ENCODE measurements around the gene NUDCD3.

The NUDCD3 gene

GRCh38 chr7:44380831-44381493 lies 109.5 kb downstream of the NUDCD3 start:
- no peak for DNase-seq

GRCh38 chr7:44380189-44380830 lies 110.1 kb downstream of the NUDCD3 start:
- DNase-seq, result no peak

DNA sequence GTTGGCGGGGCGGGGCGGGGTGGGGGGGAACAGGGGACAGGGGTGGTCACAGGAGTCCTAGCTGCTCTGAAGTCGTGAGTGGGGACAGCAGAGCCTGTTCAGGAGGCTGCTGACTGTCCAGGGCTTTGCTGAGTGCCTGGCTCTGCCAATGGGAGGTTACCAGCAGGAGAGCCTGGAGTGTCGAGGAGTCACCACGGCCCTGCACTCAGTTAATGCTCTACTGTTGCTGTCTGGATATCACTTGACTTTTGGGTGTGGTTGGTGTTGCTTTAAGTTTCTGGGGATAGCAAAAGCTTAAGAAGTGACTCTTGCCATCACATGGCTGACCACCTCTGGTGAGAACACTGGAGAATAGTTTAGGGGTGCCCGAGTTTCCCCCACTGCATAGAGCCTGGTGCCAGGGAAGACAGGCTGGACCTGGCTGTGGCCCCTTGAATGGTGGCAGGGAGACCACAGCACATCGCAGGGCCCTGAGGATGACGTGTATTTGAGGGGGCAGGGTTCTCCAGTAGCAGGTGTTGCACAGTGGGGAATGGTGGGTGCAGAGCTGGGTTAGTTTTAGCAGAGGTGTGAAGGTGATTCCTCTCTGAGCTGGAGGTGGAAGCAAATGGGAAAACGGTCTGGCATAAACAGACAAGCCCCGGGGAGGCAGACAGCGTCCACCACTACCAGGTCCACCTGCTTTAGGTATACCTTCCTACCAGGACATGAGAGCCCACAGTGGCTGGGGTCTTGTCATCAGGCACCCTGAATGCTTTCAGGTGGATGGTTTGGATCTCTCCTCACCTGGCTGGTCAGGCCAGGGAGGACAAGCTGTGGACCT lies 110.9 kb downstream of the NUDCD3 start:
- no peak for DNase-seq

DNA sequence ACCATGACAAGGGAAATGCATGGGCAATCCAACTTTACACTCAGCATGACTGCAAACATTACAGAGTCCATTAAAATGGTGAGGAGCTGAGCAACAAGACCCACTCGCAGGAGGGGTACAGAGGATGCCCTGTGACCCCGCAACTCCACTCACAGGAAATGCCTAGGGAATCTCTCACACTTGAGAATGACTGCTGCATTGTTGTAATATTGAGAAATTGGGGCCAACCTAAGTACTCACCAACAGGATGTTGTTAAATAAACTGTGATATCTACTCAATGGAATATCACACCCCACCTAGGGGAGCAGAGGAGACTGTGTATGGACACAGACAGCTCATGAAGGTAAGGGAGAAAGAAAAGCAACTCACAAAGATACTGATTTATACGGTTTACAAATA lies 111.7 kb downstream of the NUDCD3 start:
- DNase-seq, result no peak

- DNase-seq, result no peak
Observed at GRCh38 chr7:44377681-44378421, 112.6 kb downstream of the NUDCD3 start.

DNA sequence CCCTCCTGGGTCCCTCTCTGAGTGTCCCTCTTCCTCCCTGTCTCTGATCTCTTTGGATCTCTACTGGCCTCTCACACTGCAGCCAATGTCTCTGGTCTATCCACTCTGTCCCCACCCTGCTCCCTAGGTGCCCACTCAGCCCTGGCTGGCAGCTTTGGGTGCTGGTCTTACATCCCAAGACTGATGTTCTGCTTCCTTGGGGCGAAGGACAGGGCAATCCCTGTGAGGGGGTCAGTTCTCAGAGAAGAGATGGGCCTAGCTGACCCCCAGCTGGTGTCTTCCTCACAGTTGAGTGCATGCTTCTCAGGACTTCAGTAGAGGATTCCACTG lies 113.4 kb downstream of the NUDCD3 start:
- DNase-seq, result no peak

DNA sequence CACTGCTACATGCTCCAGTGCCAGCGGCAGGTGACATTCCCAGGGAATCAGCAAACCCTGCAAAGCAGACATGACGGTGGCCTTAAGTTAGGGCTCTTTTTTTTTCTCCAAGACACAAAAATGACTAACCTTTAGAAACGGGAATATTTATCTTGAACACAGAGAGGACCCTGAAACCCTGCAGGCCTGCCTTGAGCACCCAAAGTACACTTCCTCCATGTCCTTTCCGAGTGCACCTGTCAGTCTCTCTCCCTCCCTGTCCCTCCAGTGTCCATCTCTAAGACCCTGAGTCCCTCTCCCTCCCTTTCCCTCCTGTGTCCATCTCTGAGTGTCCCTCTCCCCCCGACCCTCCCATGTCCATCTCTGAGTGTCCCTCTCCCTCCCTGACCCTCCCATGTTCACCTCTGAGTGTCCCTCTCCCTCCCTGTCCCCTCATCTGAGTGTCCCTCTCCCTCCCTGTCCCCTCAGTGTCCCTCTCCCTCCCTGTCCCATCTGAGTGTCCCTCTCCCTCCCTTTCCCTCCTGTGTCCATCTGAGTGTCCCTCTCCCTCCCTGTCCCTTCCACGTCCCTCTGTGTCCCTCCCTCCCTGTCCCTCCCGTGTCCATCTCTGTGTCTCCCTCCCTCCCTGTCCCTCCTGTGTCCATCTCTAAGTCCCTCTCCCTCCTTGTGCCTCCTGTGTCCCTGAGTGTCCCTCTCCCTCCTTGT lies 113.9 kb downstream of the NUDCD3 start:
- DNase-seq, result no peak

- no peak for DNase-seq
Observed at GRCh38 chr7:44375926-44376342, 114.5 kb downstream of the NUDCD3 start.

DNA sequence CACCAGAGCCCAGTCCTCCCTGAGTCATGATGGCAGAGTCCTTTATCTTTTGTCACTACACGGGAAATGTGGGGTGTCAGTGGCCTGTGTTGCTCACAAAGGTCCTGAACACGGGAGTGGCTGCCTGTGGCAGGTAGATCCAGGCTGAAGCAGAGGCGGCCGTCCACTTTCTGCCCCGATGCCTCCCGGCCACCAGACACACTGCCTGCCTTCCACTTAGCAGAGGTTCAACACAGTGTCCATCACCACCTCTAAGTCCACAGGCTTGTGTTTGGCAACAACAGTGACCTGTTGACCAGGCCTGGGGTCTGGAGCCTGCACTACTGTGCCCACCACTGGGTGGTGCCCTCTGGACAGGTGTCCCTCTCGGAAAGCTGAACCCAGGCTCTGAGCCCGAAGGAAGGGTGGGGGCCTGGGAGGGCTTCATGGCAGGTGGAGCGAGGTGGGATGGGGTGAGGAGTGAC lies 115.2 kb downstream of the NUDCD3 start:
- DNase-seq, result no peak

DNA sequence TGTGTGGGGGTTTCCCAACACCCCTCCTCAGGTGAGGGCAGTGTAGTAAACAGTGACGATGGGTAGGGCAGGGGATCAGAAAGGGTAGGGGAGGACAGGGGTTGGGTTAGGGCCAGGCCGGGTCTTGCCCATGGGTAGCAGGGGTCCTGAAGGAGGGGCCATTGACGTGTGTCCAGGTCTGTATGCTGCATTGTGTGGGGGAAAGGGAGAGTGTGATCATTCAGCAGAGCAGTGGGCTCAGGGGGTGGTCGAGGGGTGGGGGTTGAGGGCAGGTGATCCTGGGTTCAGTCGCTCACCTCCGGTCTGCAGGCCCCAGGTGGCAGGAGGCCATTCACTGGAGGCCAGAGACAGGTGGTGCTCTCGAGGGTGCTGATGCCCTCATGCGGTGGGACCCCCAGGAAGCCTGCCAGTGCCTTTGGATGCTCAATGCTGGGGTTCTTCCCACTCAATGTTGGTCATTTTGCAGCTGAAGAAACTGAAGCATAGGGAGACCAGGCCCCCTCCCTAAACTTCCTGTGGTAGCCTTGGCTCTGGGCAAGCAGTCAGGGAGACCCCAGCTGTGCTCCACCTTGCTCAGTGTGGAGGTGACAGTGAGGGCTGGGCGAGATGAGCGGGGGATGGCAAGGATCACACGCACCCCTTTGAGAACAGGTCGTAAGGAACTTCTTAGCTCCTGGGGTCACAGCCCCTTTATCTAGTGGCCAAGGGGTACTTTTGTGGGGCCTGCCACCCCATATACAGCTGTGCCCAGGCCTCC lies 116.3 kb downstream of the NUDCD3 start:
- no peak for DNase-seq

GRCh38 chr7:44373418-44373740 lies 117.1 kb downstream of the NUDCD3 start:
- no peak for DNase-seq

DNA sequence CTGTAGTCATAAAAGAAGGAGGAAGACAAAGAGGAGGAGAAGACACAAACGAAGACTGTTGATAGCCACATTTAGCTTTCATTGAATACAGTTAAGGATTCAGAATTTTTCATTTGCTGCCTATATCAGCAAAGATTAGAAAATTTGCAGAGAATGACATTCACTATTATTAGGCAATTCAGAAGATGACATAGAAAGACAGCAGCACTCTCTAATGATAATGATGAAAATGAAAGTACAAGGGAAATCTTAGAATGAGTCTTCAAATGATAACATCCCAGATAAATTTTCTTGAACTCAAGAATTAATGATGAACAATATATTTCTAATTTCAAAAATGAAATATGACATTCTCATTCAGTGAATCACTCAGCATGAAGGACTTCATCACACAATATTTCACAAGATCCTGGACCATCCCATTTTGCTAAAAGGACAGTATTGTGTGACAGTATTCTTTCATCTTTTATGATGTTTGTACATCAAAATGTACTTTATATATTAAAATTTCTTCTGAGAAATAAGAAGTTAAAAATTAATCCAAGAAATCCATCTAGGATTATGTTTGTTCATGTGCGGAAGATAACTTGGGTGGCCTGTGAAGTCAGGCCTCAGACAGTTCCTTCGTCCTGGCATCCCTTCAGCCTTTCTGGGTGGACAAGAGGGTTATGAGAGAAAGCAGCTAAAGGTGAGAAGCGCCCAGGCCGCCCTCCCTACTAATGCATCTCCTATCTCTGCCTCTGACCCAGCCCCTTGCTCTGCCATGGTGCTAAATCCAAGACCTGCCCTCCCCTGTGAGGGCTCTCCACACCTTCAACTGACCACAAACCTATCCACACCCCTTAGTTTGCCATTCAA lies 117.7 kb downstream of the NUDCD3 start:
- no peak for DNase-seq

DNA sequence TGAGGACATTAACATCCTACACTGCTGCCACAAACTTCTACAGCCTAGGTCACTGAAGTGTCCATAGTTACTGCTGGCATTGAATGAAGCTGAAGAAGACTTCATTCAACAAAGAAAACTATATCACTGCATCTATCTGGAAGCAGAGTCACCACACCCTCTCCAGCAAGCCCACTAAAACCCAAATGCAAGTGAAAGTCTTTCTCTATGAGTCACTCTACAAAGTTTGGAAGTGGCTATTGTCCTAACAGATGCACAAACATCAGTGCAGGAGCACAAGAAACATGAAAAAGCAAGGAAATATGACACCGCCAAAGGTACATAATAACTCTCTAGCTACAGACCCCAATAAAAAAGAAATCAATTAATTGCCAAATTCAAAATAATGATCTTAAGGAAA lies 121.6 kb downstream of the NUDCD3 start:
- DNase-seq, result no peak

GRCh38 chr7:44368455-44368854 lies 122.0 kb downstream of the NUDCD3 start:
- no peak for DNase-seq

DNA sequence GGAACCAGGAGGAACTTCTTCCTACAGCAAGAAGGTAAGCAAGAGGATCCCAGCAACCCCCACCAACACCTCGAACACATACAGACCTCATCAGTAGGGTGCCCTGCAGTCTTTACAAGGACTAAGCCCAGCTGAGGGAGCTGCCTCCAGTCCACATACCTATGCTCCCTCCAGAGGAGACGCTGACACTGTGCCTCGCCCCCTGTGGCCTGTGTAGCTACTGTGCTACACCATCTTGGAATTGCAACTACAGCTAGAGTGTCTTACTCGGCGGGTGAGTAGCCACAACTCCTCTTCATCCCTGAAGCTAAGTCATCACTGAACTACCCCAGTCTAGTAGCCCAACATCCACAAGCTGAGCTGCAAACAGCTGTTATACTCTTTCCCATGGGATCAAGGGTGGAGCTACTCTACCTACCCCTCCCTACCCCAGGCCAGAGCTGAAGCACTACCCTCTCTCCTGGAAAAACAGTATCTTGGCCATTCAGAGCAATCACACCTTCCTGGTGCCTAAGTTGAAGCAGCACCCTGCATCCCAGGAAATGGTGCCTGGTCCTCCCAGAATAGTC lies 122.9 kb downstream of the NUDCD3 start:
- no peak for DNase-seq

- DNase-seq, result no peak
Observed at GRCh38 chr7:44366986-44367385, 123.5 kb downstream of the NUDCD3 start.

DNA sequence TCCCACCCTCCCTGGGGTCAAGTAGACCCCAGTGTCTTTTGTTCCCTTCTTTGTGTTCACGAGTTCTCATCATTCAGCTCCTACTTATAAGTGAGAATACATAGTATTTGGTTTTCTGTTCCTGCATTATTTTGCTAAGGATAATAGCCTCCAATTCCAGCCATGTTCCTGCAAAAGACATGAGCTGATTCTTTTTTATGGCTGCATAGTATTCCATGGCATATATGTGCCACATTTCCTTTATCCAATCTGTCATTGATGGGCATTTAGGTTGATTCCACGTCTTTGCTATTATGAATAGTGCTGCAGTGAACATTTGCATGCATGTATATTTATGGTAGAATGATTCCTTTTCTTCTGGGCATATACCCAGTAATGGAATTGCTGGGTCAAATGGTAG lies 136.8 kb downstream of the NUDCD3 start:
- DNase-seq, result no peak

DNA sequence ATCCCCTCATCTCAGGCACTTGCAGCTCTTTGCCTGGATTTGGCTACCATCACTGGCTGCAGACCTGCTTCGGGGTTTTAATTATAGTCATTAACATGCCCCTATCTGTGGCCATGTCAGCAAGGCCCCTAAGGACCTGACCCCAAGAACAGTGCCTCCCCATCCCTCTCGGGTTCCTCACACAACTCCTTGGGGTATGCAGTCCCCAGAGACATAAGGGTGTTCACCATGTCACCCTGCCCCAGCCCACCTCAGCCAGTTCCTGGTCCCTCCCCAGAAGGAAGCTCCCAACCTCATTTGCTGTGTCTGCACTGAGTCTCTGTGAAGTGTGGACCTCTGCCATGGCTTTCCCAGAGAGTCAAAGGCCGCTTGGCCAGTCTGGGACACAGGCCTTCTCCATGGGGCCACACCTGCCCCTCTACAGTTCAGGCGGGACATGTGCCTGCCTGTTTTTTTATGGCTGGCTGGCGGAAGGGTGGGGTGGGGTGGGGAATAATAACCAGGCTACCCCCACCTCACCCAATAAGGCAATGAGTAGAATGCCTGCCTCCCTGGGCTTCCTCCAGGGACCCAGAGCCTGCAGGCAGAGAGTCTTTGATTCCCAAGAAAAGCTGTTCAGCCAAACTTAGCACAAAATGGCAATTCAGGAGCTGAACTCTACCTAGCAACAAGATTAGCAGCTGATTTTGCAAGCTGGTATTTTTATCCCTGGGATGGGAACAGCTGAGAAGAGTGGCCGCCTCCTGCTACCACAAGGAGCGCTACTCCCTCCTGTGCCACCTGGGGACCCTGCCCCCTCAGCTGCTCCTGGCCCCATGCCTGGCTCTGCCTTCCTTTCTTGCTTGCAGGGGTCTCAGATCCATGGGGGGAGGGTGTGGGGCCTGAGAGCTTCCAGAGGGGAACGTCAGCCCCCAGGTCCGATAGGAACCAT lies 141.3 kb downstream of the NUDCD3 start:
- DNase-seq, result no peak

DNA sequence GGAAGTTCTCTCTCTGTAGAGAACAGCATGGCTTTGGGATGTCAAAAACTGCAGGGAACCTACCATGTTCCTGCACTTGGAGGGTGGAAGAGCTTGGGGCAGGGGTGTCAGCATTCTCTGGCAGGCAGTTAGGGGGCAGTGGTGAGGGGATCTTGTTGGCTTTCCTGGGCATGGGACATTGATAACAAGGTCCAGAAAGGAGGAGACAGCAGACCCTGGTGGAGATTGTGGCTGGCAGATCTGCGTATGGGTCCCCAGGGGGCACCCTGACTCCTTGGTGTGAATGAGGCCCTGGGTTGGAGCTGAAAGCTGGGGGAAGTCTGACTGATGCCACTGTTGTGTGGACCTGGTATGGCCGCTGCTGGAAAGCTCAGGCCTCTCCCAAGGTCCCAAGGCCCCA lies 142.2 kb downstream of the NUDCD3 start:
- DNase-seq, result peak; percentile 24

Measured in CD4-positive, alpha-beta T cell treated with Interleukin-17A for 4 hours (primary cell).